DLD1 (cell line): Measurements from ENCODE around the gene SLC24A3.

Experiments used
- in situ Hi-C: cut with HindIII; loops from 2 replicates; pipeline ENCODE4 v1.10.0; 2017; ENCODE audit warnings: low sequenced_read_pairs

Gene SLC24A3

DNA sequence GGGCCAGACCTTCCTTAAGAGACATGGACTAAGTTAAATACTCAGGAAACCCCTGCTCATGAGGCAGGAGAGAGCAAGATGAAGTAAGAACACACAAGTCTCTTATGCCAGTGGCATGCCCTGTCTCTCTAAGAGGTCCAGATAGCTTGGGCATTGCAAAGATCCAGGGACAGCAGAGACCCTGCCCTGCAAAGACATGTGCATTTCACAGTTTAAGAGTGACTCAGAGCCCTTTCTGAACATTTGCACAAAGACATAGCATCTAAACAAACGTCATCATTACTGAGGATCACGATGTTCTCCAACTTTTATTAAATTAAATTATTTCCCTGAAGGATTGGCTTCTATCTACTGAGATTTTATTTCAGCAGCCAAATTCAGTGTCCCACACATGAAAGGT is 315.1 kb downstream of the SLC24A3 start:
- in situ Hi-C loops: no loop called here

GRCh38 chr20:19528286-19529030 is 316.0 kb downstream of the SLC24A3 start:
- in situ Hi-C loops: no loop called here

- in situ Hi-C loops: no loop called here
Measured at GRCh38 chr20:19530006-19530405, 317.6 kb downstream of the SLC24A3 start.

GRCh38 chr20:19531446-19531845 is 319.0 kb downstream of the SLC24A3 start:
- in situ Hi-C loops: no loop called here

DNA sequence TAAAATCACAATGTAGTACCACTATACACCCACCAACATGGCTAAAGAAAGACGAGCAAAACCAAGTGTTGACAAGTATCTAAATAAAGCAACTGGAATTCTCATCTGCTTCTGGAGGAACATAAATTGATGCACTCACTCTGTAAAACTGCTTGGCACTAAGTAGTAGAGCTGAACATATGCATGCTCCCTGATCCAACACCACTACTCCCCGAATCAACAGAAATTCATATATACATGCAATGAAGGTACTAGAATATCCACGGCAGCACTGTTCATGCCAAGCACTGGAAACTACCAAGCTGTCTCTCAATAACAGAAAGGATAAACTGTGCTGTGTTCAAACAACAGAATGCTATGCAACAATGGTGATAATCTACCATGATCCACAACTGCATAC is 326.1 kb downstream of the SLC24A3 start:
- in situ Hi-C loops: no loop called here

GRCh38 chr20:19539191-19539590 is 326.7 kb downstream of the SLC24A3 start:
- in situ Hi-C loops: no loop called here

DNA sequence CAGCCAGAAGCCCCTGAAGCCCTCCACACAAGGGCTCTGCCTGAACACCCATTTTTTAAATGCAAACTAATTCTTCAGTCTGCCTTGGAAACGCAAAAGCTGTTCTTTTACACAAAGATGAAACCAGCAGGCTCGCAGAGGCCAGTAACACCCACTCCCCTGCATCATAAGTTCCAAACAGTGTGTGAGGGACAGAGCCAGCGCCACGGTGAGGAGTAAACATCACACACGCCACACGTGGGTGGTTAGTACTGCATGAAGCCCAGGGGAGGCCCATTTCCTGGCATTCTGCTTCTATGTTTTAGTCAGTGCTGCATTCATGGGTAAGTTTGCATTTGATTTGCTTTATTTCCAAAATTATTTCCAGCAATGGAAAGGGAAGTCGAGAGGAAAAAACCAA is 327.9 kb downstream of the SLC24A3 start:
- in situ Hi-C loops: no loop called here

DNA sequence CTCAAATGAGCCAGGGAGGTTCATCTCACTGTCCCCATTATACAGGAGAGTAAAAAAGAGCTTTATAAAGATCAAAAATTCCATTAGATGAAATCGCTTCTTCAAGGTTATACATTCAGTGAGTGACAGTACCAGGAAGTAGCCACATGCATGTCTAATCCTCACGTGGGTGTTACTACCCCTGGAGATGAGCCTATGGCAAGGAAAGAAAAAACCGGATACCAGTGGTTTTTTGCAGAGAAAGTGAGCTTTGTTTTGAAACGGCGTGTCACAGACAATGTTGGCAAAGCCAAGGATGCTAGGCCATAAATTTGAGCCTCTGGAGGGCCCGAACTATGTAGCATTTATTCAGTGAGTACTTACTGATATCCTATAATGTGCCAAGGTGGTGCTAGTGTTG is 330.7 kb downstream of the SLC24A3 start:
- in situ Hi-C loops: no loop called here

DNA sequence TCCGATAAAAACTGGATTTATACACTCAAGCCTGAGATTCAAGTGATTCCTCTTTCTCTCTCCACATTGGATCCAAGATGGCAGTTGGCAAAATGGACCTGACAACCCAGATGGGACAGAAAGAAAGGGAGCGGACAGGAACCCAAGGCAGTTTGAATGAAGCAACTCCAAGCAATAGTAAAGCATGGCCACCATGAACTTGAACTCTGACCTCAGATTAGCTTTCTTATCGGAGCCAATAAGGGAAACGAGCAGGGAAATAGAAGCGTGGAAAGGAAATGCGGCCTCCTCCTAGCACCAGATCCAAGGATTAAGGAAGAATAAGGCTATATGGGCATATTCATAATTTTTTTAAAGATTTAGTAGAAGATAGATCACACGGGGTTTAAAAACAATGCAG is 332.2 kb downstream of the SLC24A3 start:
- in situ Hi-C loops: no loop called here

GRCh38 chr20:19546648-19547047 is 334.2 kb downstream of the SLC24A3 start:
- in situ Hi-C loops: no loop called here

GRCh38 chr20:19547547-19547946 is 335.1 kb downstream of the SLC24A3 start:
- in situ Hi-C loops: no loop called here

GRCh38 chr20:19549896-19550295 is 337.5 kb downstream of the SLC24A3 start:
- in situ Hi-C loops: no loop called here

- in situ Hi-C loops: no loop called here
Measured at GRCh38 chr20:19552221-19553180, 340.1 kb downstream of the SLC24A3 start.

GRCh38 chr20:19554666-19555065 is 342.2 kb downstream of the SLC24A3 start:
- in situ Hi-C loops: no loop called here

GRCh38 chr20:19555726-19556125 is 343.3 kb downstream of the SLC24A3 start:
- in situ Hi-C loops: no loop called here

DNA sequence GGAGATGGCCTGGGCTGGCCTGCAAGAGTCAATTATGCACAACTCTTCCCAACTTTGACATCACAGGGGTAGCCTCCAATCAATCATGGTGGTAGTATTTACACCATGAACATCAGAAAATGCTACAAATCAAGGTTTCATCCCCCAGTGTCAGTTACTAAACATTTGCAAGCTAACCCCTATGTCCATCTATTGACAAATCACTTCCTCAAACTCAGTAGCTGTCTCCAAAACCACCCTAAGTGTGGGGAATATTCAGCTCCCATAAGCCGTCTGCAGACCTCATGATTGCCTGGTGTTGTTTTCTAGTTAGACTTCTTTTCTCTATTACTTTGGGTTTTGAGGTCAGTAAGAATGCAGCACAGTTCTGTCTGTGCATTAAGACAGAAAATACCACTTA is 344.8 kb downstream of the SLC24A3 start:
- in situ Hi-C loops: no loop called here

DNA sequence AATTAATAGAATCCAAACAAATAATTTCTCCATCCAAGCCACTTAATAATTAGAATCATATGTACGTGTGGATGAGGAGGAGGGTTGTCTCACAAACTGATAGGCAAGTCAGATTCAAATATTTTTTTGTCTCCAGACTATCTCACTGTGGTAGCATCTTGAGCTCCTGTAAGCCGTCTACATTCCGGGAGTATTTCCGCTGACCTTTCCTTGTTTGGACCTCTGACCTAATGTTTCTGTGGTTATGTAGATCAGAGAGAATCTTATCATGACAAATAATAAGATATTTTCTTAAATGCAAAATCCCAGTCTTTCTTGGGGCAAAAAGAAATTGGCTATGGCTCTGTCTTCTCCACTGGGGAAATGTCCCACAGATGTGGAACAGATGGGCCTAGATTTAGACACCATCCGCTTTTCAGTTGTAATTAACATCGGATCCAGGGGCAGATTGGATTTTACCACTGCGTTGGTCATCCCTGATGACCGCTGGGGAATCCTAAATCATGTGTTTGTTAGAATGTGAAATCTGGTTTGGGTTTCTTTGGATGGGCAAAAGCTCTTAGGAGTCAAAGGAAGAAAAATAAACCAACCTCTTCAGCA is 348.5 kb downstream of the SLC24A3 start:
- in situ Hi-C loops: no loop called here

GRCh38 chr20:19562426-19562825 is 350.0 kb downstream of the SLC24A3 start:
- in situ Hi-C loops: no loop called here

DNA sequence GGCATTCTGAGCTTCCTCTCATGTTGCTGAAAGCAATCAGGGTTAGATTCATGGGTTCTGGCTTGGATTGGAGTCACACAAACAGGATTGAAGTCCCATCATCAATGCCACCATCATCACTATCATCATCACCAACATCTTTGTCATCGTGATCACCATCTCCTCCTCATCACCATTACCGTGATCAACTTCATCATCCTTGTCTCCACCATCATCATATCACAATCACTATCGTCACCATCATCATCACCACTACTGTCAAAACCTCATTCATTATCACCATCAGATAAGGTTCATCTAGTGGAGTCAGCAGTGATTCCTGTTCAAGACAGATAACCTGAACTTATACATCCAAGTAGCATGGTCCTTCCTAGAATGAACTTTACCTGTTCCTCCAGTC is 351.8 kb downstream of the SLC24A3 start:
- in situ Hi-C loops: no loop called here

GRCh38 chr20:19565736-19566135 is 353.3 kb downstream of the SLC24A3 start:
- in situ Hi-C loops: no loop called here

DNA sequence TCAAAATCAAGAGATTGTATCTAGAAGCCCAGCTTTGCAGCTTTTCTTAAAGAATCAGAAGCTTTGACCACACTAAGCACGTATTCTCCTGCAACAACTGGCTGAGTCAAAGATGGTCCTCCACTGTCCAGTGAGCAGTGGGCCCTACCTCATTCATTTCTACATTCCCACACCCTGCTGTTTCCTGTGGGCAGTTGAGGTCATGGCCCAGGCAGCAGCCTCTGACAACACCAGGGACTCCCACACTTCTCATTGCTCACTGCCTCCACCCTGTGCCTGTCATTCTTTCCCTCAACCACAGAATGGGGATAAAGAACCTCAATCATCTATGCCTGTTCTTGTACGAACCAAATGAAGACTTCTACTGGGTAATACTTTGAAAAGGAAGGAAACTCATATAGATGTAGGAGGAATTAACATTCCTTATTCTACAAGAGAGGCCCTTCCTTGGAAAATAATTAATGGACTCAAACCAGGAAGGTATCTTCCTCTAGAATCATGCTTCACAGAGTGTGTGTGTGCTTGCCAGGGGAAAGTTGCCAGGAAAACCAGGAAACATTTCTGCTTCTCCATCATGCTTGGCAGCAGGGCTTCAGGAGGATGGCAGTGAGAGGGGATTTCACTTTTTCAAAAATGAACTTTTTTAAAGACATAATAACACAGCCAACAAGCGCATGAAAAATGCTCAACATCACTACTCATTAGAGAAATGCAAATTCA is 353.9 kb downstream of the SLC24A3 start:
- in situ Hi-C loops: no loop called here
